Endometrial microvascular endothelial cells (primary cell): ENCODE measurements around the gene OR13J1. TPM values are rescaled to one million over a fixed set of nuclear protein-coding genes. Genes with fewer than 3 reads are reported as not detected.

Experiments
- in situ Hi-C: cut with HindIII; loops from 2 replicates; pipeline ENCODE4 v1.10.0; 2017; ENCODE audit warnings: low sequenced_read_pairs, low pct_unique_long_range_greater_than_20kb; ENCODE audit errors: inconsistent ontology term
- total RNA-seq: library from RNA; depleted of rRNA; stranded (reverse); fragments of >200 nt; gene quantifications from one replicate; pipeline ENCODE4 v1.2.3, GENCODE V29; 2015; ENCODE audit errors: inconsistent ontology term

OR13J1 gene
- total RNA-seq, 1 donor from 2014 or later: not detected

GRCh38 chr9:35842020-35842745 is 28.0 kb downstream of the OR13J1 start:
- in situ Hi-C loops: no loop called here

DNA sequence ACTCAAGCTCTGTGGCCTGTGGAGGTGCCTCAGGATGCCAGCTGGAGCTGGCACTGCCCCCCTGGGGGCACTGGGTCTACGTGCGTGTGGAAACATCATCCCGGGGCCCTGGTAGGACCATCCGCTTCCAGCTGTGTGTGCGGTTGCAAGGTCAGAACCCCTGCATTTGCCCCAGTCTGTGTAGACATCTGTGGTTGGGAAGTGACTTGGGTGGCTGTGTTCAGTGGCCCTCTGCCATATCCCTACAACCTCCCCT is 28.6 kb downstream of the OR13J1 start:
- in situ Hi-C loops: no loop called here

DNA sequence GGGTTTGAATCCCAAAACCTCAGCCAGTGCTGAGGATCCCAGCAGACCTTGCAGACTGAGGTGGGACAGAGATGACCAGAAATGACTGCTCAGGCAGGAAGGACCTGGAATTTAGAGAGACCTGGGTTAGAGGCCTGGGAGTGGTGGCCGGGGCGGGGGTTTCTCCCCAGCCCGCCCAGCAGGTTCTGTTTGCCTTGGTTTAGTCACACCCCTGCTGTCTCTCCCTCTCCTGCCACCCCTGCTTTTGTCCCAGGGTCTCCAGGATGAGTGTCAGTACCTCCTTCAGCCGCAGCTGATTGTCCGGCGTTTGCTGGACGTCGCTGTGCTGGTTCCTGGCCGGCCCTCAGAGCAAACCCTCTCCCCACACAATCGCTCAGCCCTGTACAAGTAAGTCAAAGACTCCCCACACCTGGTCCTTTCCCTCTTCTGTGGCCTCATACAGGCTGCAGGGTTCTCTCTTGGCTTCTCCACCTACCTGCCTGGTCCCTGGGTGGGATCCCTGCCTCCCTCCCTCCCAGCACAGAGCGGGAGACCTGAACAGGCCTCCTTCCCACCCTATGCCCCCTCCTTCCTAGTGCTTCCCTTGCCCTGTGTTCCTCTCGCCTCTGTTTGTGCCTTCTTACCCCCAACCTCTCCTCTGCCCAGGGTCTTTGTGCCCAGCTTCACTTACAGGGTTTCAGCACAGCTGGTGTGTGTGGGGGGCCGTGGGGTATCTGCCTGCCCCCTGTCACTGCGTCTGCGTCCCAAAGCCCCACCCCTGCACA is 29.1 kb downstream of the OR13J1 start:
- in situ Hi-C loops: no loop called here

GRCh38 chr9:35839926-35840325 is 30.3 kb downstream of the OR13J1 start:
- in situ Hi-C loops: no loop called here

GRCh38 chr9:35836595-35836994 is 33.6 kb downstream of the OR13J1 start:
- in situ Hi-C loops: no loop called here

GRCh38 chr9:35835766-35836165 is 34.4 kb downstream of the OR13J1 start:
- in situ Hi-C loops: no loop called here

DNA sequence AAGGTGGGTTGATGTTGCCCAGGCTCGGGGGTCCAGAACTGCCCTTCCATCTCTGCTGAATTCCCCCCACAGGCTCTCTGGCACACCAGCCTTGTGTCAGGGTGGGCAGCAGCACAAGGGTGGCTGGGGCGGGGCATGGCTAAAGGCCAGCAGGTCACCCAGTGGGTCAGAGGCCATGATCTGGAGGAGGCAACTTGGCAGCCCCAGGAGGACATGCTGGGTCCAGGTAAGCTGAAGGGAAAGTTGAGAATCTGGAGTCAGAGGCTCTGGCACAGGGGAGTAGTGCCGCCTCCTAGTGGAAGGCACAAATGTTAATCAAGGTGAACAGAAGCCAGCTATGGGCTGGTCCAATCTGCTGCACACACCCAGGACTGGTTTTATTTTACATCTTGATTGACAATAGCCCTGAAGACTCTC is 35.0 kb downstream of the OR13J1 start:
- in situ Hi-C loops: no loop called here

DNA sequence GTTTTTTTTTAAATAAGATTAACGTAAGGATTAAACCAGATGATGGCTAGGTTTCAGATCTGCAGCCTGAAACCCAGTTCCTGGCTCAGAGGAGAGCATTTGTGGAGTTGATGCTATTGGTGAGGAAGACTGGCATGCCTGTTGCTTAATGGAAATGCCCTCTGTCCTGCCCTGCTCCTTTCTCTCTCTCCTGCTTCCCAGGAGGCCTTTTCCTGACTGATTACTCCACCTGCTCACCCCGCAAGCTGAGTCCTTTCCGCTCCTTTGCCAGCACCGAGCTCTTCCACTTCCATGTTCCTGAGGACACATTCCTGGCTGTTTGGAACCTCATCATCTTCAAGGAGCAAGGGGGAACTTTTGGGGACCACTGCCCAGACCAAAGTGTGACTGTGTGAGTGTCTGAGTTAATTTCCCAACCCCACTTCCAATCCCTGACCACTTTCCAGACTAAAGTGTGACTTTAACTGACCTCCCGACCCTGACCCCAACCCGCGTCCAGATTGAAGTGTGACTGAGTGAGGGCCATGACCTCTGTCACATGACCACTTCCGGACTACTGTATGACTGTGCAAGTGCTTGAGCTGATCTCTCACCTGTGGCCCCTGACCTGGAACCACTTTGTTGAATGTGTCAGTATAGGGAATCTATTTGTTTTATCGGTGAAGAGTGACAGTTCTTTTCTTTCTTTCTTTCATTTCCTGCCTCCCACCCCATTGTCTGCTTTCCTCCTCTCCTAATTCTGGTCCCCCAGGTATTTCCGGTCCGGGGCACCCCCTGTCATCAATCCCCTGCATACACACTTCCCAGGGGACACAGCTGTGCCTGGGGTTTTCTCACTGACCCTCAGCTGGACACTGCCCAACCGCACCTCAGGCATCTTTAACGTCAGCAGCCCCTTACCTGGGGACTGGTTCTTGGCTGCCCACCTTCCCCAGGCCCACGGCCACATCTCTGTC is 35.7 kb downstream of the OR13J1 start:
- in situ Hi-C loops: no loop called here

DNA sequence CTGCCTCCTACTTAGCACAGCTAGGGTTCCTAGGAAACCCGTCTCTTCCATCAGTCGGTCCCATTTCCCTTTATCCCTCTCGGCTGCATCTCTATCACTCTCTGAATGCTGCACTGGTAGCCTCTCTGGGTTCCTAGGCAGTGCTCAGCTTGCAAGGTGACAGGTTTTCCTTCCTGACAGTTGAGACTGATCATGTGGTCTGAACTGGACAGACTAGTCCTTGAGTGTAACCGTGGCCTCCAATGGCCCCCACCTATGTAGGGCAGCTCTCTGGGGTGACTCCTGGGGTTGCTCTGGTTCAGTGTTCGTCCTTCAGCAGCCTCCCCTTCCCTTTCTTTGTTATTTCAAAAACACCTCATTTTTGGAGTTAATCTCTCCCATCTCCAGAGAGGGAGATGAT is 37.4 kb downstream of the OR13J1 start:
- in situ Hi-C loops: no loop called here

GRCh38 chr9:35831040-35831439 is 39.2 kb downstream of the OR13J1 start:
- in situ Hi-C loops: no loop called here

- in situ Hi-C loops: loop anchor here (10.0 kb wide), 1 partner anchor 85 kb away; the partner anchor contains the start of genes GBA2 and RGP1
Observed at GRCh38 chr9:35829764-35830096, 40.5 kb downstream of the OR13J1 start.

DNA sequence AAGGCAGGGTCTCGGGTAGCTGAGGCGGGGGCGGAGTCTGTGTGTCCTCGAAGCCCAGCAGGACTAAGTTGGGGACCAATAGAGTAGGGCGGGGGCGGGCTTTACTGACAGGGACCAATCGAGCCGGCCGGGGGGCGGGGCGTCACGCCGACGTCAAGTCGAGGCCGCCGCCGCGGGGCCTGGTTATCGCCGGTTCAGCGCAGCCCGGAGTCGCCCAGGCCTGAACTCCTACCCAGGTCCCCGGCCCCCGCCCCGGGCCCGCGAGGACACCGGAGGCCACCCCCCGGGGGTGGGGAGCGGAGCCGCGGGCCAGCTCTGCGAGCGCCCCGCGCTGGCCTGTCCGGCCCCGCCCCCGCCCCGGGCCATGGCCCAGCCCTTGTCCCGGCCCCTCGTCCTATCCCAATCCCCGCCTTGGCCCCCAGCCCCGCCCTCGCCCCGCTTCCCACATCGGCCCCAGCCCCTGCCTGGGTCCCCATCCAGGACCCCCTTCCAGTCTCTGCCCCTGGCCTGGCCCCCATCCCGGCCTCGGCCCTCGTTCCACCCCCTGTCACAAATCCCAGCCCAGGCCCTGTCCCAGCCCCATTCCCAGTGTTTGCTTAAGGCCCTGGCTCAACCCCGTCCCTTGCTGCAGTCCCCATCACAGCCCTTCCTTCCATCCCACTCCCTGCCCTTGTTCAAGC is 41.0 kb downstream of the OR13J1 start, which contains the start of gene TMEM8B:
TMEM8B (plus strand) TSS at position 145 of the 680 bp plus-strand sequence; CDS start at position 365, 220 bp downstream.
- in situ Hi-C loops: loop anchor here (10.0 kb wide), 1 partner anchor 84 kb away; the partner anchor contains the start of genes GBA2 and RGP1

- in situ Hi-C loops: loop anchor here (10.0 kb wide), 1 partner anchor 84 kb away; the partner anchor contains the start of genes GBA2 and RGP1
Observed at GRCh38 chr9:35828716-35829083, 41.5 kb downstream of the OR13J1 start, which contains the start of gene FAM221B. FAM221B (minus strand) TSS chr9:35828732; CDS start chr9:35826161, 2,571 bp downstream.

- in situ Hi-C loops: loop anchor here (10.0 kb wide), 1 partner anchor 83 kb away; the partner anchor contains the start of genes GBA2 and RGP1
Observed at GRCh38 chr9:35827486-35827885, 42.7 kb downstream of the OR13J1 start.

- in situ Hi-C loops: loop anchor here (10.0 kb wide), 1 partner anchor 81 kb away; the partner anchor contains the start of genes GBA2 and RGP1
Observed at GRCh38 chr9:35826071-35826701, 44.0 kb downstream of the OR13J1 start.

DNA sequence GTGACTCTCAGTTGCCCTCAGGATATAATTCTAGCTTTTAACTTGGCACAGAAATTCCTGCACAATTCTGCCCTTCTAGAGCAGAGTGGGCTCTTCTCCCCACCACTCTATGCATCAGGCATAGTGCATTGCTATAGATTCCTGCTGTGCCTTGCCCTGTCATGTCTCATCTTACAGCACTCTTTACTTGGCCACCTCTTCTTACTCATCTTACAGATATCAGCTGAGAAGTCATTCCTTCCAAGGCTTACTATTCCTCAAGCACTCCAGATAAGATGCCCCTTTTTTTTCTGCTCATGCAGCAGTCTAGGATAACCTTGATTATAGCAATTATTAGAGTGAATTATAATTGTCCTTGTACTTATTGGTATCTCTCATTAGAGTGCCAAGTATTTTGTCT is 47.3 kb downstream of the OR13J1 start:
- in situ Hi-C loops: loop anchor here (10.0 kb wide), 1 partner anchor 78 kb away; the partner anchor contains the start of genes GBA2 and RGP1

DNA sequence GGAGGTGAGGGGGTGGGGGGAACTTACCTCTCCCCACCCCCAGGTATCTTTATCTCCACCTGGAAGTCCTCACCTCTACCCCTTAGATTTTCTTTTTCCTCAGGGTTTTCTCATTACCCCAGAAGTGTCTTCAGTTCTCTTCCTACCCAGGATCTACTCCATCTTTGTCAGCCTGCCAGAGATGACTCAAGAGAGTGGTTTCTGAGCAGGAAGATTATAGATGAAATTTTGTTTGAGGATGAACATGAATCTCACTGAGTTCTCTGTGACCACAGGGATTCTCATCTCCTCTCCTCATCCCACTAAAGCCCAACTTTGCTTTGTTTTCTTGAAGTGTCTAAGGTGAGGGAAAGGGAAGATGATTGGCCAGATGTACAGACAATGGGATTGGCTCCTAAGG is 50.1 kb downstream of the OR13J1 start:
- in situ Hi-C loops: loop anchor here (10.0 kb wide), 1 partner anchor 75 kb away; the partner anchor contains the start of genes GBA2 and RGP1
